Gastrocnemius medialis (tissue), 4 donors: ENCODE measurements around the gene LIN54. TPM values are rescaled to one million over a fixed set of nuclear protein-coding genes. Genes with fewer than 3 reads are reported as not detected.

Experiments used
- ATAC-seq, 2 donors: fragments of 150-250 bp; one replicate each; pipeline ENCODE4 v1.9.1; 2016
- DNase-seq, 2 donors: peaks; one replicate each; pipeline ENCODE4 v3.0.0-alpha.2; 2019
- H3K27ac ChIP-seq, 4 donors: fragments of 200-600 bp; sonication (generic); 1 replicate in 1 of 4; 2 replicates in 3 of 4; pipeline ENCODE4 v1.5.1; 2016 to 2018; ENCODE audit warnings: mild to moderate bottlenecking in 2 of 4, moderate library complexity in 1 of 4
- H3K27me3 ChIP-seq, 3 donors: fragments of 200-600 bp; sonication (generic) in 2 of 3; 1 replicate in 1 of 3; 2 replicates in 2 of 3; pipeline versions ENCODE4 v1.5.1 to v1.6.0; 2016 to 2019; ENCODE audit warnings: mild to moderate bottlenecking in 1 of 3, moderate library complexity in 1 of 3
- H3K36me3 ChIP-seq, 2 donors: fragments of 200-600 bp; sonication (generic) in 1 of 2; one replicate each; pipeline ENCODE4 v1.5.1; 2017 to 2018
- H3K4me1 ChIP-seq, 2 donors: fragments of 200-600 bp; sonication (generic) in 1 of 2; one replicate each; pipeline ENCODE4 v1.5.1; 2016 to 2017; ENCODE audit warnings: mild to moderate bottlenecking in 2 of 2
- H3K4me3 ChIP-seq, 4 donors: fragments of 200-600 bp; sonication (generic) in 3 of 4; 1 replicate in 1 of 4; 2 replicates in 3 of 4; pipeline ENCODE4 v1.5.1; 2016 to 2019; ENCODE audit warnings: mild to moderate bottlenecking in 2 of 4
- H3K9me3 ChIP-seq, 3 donors: fragments of 200-600 bp; sonication (generic) in 2 of 3; 1 replicate in 1 of 3; 2 replicates in 2 of 3; pipeline ENCODE4 v1.5.1; 2016 to 2019
- CTCF ChIP-seq, 5 experiments: fragments of 450-650 bp in 3 of 5; fragments of 200-600 bp in 2 of 5; sonication (generic) in 2 of 5; IDR thresholded peaks in 4 of 5; conservative IDR thresholded peaks in 1 of 5; 1 replicate in 4 of 5; 2 replicates in 1 of 5; pipeline ENCODE4 v1.5.1; 2016 to 2019; ENCODE audit warnings: antibody characterized with exemption in 5 of 5, mild to moderate bottlenecking in 3 of 5, moderate library complexity in 3 of 5
- POLR2A ChIP-seq, 2 donors: fragments of 450-650 bp; IDR thresholded peaks; one replicate each; pipeline ENCODE4 v1.6.1; 2017; ENCODE audit warnings: antibody characterized with exemption in 2 of 2, mild to moderate bottlenecking in 2 of 2, moderate library complexity in 2 of 2
- in situ Hi-C, 4 donors: fragments of 200-750 bp; cut with MboI; loops; one replicate each; pipeline versions ENCODE4 v1.15.0 to v1.8.0; 2017; ENCODE audit warnings: low sequenced_read_pairs in 4 of 4
- intact Hi-C: fragments of 100-400 bp; cut with DNase I; formaldehyde crosslinking; loops from one replicate; pipeline ENCODE4 v1.15.1; 2023; ENCODE audit warnings: low total_unique reads
- total RNA-seq, 4 donors: library from RNA; depleted of rRNA; stranded (reverse); fragments of >200 nt; gene quantifications; one replicate each; pipeline versions ENCODE4 v1.1.0 to v1.2.3, GENCODE V29; 2016

LIN54 gene
- total RNA-seq, 4 donors from 2014 or later = 12.0 to 25.0 (median 14.5) TPM

- no peaks in the 10 kb centered on the region for H3K9me3 ChIP-seq
- H3K27ac ChIP-seq = no peak overlapping the region
- no peak overlapping the region for H3K4me3 ChIP-seq
- TF ChIP-seq CTCF (IDR thresholded peaks at IDR 0.05 in 4 of 5, conservative IDR thresholded peaks at IDR 0.05 in 1 of 5) (no peak), POLR2A (IDR thresholded peaks at IDR 0.05) (no peak)
- H3K4me1 ChIP-seq = no peaks in the 10 kb centered on the region
- ATAC-seq (no peak), DNase-seq (no peak)
- H3K36me3 ChIP-seq = peaks cover 0 to 4% of the 10 kb centered on the region in 2 donors
- intact Hi-C loops = no loop called here
- no peaks in the 10 kb centered on the region for H3K27me3 ChIP-seq
- in situ Hi-C loops = no loop called here
Measured at GRCh38 chr4:82947498-82947897, 63.1 kb downstream of the LIN54 start.

GRCh38 chr4:82939414-82939813 lies 71.2 kb downstream of the LIN54 start:
- TF ChIP-seq CTCF (IDR thresholded peaks at IDR 0.05 in 4 of 5, conservative IDR thresholded peaks at IDR 0.05 in 1 of 5) = no peak
- no peak for TF ChIP-seq POLR2A (IDR thresholded peaks at IDR 0.05)
- DNase-seq (no peak), ATAC-seq (no peak)
- peaks cover 0 to 45% of the 10 kb centered on the region in 2 donors for H3K36me3 ChIP-seq
- no peaks in the 10 kb centered on the region for H3K4me1 ChIP-seq
- no peaks in the 10 kb centered on the region for H3K27me3 ChIP-seq
- H3K4me3 ChIP-seq = no peak overlapping the region
- no peak overlapping the region for H3K27ac ChIP-seq
- no peaks in the 10 kb centered on the region for H3K9me3 ChIP-seq
- intact Hi-C loops (no loop called here), in situ Hi-C loops (no loop called here)

- TF ChIP-seq CTCF (IDR thresholded peaks at IDR 0.05 in 4 of 5, conservative IDR thresholded peaks at IDR 0.05 in 1 of 5) (no peak), POLR2A (IDR thresholded peaks at IDR 0.05) (no peak)
- Histone ChIP-seq H3K9me3 (no peaks in the 10 kb centered on the region), H3K27ac (no peak overlapping the region), H3K27me3 (no peaks in the 10 kb centered on the region), H3K4me1 (peaks cover 11 to 13% of the 10 kb centered on the region in 2 donors), H3K4me3 (no peak overlapping the region), H3K36me3 (peaks cover 0 to 41% of the 10 kb centered on the region in 2 donors)
- in situ Hi-C loops = no loop called here
- ATAC-seq (no peak), DNase-seq (no peak)
- intact Hi-C loops = no loop called here
Measured at GRCh38 chr4:82934441-82934840, 76.2 kb downstream of the LIN54 start.

- no peak for TF ChIP-seq POLR2A (IDR thresholded peaks at IDR 0.05)
- ATAC-seq (no peak), DNase-seq (no peak)
- no peaks in the 10 kb centered on the region for H3K9me3 ChIP-seq
- no peak overlapping the region for H3K4me3 ChIP-seq
- peaks cover 11 to 13% of the 10 kb centered on the region in 2 donors for H3K4me1 ChIP-seq
- intact Hi-C loops (no loop called here), in situ Hi-C loops (no loop called here)
- no peaks in the 10 kb centered on the region for H3K27me3 ChIP-seq
- no peak overlapping the region for H3K27ac ChIP-seq
- peaks cover 0 to 11% of the 10 kb centered on the region in 2 donors for H3K36me3 ChIP-seq
Measured at GRCh38 chr4:82930848-82931755, 79.5 kb downstream of the LIN54 start.

- intact Hi-C loops (no loop called here), in situ Hi-C loops (loop anchor here in 2 of 4 donors (25.0 kb wide), 1 partner anchor 341 kb away; no protein-coding TSS in a partner anchor)
- TF ChIP-seq POLR2A (IDR thresholded peaks at IDR 0.05) = no peak
- no peak for TF ChIP-seq CTCF (IDR thresholded peaks at IDR 0.05 in 4 of 5, conservative IDR thresholded peaks at IDR 0.05 in 1 of 5)
- H3K36me3 ChIP-seq = peaks cover 0 to 7% of the 10 kb centered on the region in 2 donors
- DNase-seq = no peak
- no peak for ATAC-seq
- no peaks in the 10 kb centered on the region for H3K4me1 ChIP-seq
- no peak overlapping the region for H3K4me3 ChIP-seq
- H3K27ac ChIP-seq = no peak overlapping the region
- H3K9me3 ChIP-seq = no peaks in the 10 kb centered on the region
- H3K27me3 ChIP-seq = no peaks in the 10 kb centered on the region
Measured at GRCh38 chr4:82921795-82922194, 88.8 kb downstream of the LIN54 start.
